Chondrocyte (in vitro differentiated cells): ENCODE measurements around the gene DNAAF2. TPM values are rescaled to one million over a fixed set of nuclear protein-coding genes. Genes with fewer than 3 reads are reported as not detected.

ENCODE experiments used
- DNase-seq: peaks from one replicate; pipeline ENCODE4 v3.0.0; 2021; ENCODE audit warnings: mixed read lengths, low spot score
- H3K27ac Mint-ChIP-seq: one replicate; pipeline ENCODE4 v1.8.0; 2021; ENCODE audit warnings: mild to moderate bottlenecking, moderate library complexity, mixed read lengths; ENCODE audit not compliant: unreplicated experiment
- H3K27me3 Mint-ChIP-seq: 2 replicates; pipeline ENCODE4 v1.8.0; 2021; ENCODE audit warnings: low read depth, mixed read lengths
- H3K36me3 Mint-ChIP-seq: 2 replicates; pipeline ENCODE4 v1.8.0; 2021; ENCODE audit warnings: low read depth, mixed read lengths
- H3K4me1 Mint-ChIP-seq: 2 replicates; pipeline ENCODE4 v1.8.0; 2021; ENCODE audit warnings: low read depth, mild to moderate bottlenecking, mixed read lengths
- H3K4me3 Mint-ChIP-seq: one replicate; pipeline ENCODE4 v1.8.0; 2021; ENCODE audit warnings: mild to moderate bottlenecking, moderate library complexity, mixed read lengths; ENCODE audit not compliant: unreplicated experiment
- H3K9me3 Mint-ChIP-seq: 2 replicates; pipeline ENCODE4 v1.8.0; 2021; ENCODE audit warnings: low read depth, mixed read lengths
- CTCF ChIP-seq: fragments of 200-600 bp; sonication (generic); IDR thresholded peaks from 2 replicates; pipeline ENCODE4 v1.5.0; 2021; ENCODE audit warnings: antibody characterized with exemption, mild to moderate bottlenecking, moderate library complexity
- long read RNA-seq: library from polyadenylated mRNA; stranded (forward); transcript quantifications from one replicate; pipeline ENCODE4 v2.0.0, GENCODE V29; 2021
- total RNA-seq: library from RNA; stranded (reverse); gene quantifications from 3 replicates; pipeline ENCODE4 v1.2.1, GENCODE V29; 2021

The DNAAF2 gene
- 5.2 to 5.6 TPM (median 5.5 TPM) in 3 replicates for total RNA-seq
- long read RNA-seq, transcript DNAAF2-201 (3 exons, 2,963 nt): major isoform, 21 of 41 reads
- long read RNA-seq, transcript DNAAF2-202 (2 exons, 2,819 nt): minor isoform, 10 of 41 reads
- long read RNA-seq, partial matches to known transcripts: 0 of 41 reads
- long read RNA-seq, other reads (novel, unspliced or antisense): 10 of 41 reads

GRCh38 chr14:49634547-49635334 is at the start of gene DNAAF2:
Gene DNAAF2 (minus strand): TSS chr14:49635244. CDS start chr14:49635149, 95 bp downstream.
- Mint-ChIP-seq H3K9me3 (no peaks in the 10 kb centered on the region), H3K27me3 (no peaks in the 10 kb centered on the region), H3K27ac (peak within 1 kb of the TSS; percentile 96), H3K4me1 (peaks cover 54% of the 10 kb centered on the region), H3K36me3 (peaks cover 9% of the 10 kb centered on the region), H3K4me3 (peak within 1 kb of the TSS; percentile 87)
- peak; percentile 68 for TF ChIP-seq CTCF
- no peak for DNase-seq

GRCh38 chr14:49679271-49679670 is 44.2 kb upstream of the DNAAF2 start:
- H3K27ac Mint-ChIP-seq: no peak overlapping the region
- H3K36me3 Mint-ChIP-seq: no peaks in the 10 kb centered on the region
- no peak for TF ChIP-seq CTCF

GRCh38 chr14:49677643-49678042 is 42.6 kb upstream of the DNAAF2 start:
- Mint-ChIP-seq H3K27me3 (no peaks in the 10 kb centered on the region), H3K4me3 (no peak overlapping the region), H3K9me3 (no peaks in the 10 kb centered on the region), H3K27ac (no peak overlapping the region), H3K36me3 (peaks cover 1% of the 10 kb centered on the region), H3K4me1 (no peaks in the 10 kb centered on the region)
- no peak for DNase-seq
- TF ChIP-seq CTCF: peak; percentile 13

More at GRCh38 chr14:49679271-49679670, 44.2 kb upstream of the DNAAF2 start:
- H3K4me3 Mint-ChIP-seq: no peak overlapping the region
- H3K9me3 Mint-ChIP-seq: no peaks in the 10 kb centered on the region
- no peaks in the 10 kb centered on the region for H3K27me3 Mint-ChIP-seq
- no peaks in the 10 kb centered on the region for H3K4me1 Mint-ChIP-seq
- no peak for DNase-seq

GRCh38 chr14:49673586-49673985 is 38.5 kb upstream of the DNAAF2 start:
- Mint-ChIP-seq H3K4me1 (no peaks in the 10 kb centered on the region), H3K36me3 (peaks cover 2% of the 10 kb centered on the region), H3K27ac (no peak overlapping the region), H3K27me3 (no peaks in the 10 kb centered on the region), H3K9me3 (no peaks in the 10 kb centered on the region), H3K4me3 (no peak overlapping the region)
- DNase-seq: no peak
- TF ChIP-seq CTCF: no peak

GRCh38 chr14:49670475-49670874 is 35.4 kb upstream of the DNAAF2 start:
- Mint-ChIP-seq H3K36me3 (peaks cover 2% of the 10 kb centered on the region), H3K27ac (no peak overlapping the region), H3K4me3 (no peak overlapping the region), H3K27me3 (no peaks in the 10 kb centered on the region), H3K4me1 (no peaks in the 10 kb centered on the region), H3K9me3 (no peaks in the 10 kb centered on the region)
- TF ChIP-seq CTCF: no peak
- no peak for DNase-seq
